Neural progenitor cell (in vitro differentiated cells): ENCODE data around the gene MRPL19. TPM values are rescaled to one million over a fixed set of nuclear protein-coding genes. Genes with fewer than 3 reads are reported as not detected.

Experiments used
- DNase-seq: peaks from one replicate; pipeline ENCODE4 v3.0.0-alpha.2; 2016; ENCODE audit warnings: low spot score
- H2AFZ ChIP-seq: fragments of 200-600 bp; sonication (generic); replicated peaks from 2 replicates; pipeline ENCODE4 v1.6.1; 2016; ENCODE audit warnings: antibody characterized with exemption
- H3F3A ChIP-seq: fragments of 200-600 bp; sonication (generic); 2 replicates; pipeline ENCODE4 v1.6.1; 2016; ENCODE audit warnings: antibody characterized with exemption, low read depth
- H3K27ac ChIP-seq: fragments of 200-600 bp; sonication (generic); 2 replicates; pipeline ENCODE4 v1.5.1; 2016; ENCODE audit warnings: mild to moderate bottlenecking
- H3K27me3 ChIP-seq: fragments of 200-600 bp; sonication (generic); 2 replicates; pipeline ENCODE4 v1.6.1; 2016; ENCODE audit warnings: mild to moderate bottlenecking, moderate library complexity
- H3K36me3 ChIP-seq: fragments of 200-600 bp; sonication (generic); 2 replicates; pipeline ENCODE4 v1.5.1; 2016
- H3K4me1 ChIP-seq: fragments of 200-600 bp; sonication (generic); 2 replicates; pipeline ENCODE4 v1.6.1; 2016; ENCODE audit warnings: mixed run types
- H3K4me2 ChIP-seq: fragments of 200-600 bp; sonication (generic); 2 replicates; pipeline ENCODE4 v1.6.1; 2016
- H3K4me3 ChIP-seq: fragments of 200-600 bp; sonication (generic); 2 replicates; pipeline ENCODE4 v1.5.1; 2016
- H3K79me2 ChIP-seq: fragments of 200-600 bp; sonication (generic); 2 replicates; pipeline ENCODE4 v1.6.1; 2016; ENCODE audit warnings: low read depth
- H3K9ac ChIP-seq: fragments of 200-600 bp; sonication (generic); 2 replicates; pipeline ENCODE4 v1.6.1; 2016
- H3K9me3 ChIP-seq: fragments of 200-600 bp; sonication (generic); 2 replicates; pipeline ENCODE4 v1.5.1; 2016; ENCODE audit warnings: low read depth
- H4K20me1 ChIP-seq: fragments of 200-600 bp; sonication (generic); 2 replicates; pipeline ENCODE4 v1.6.1; 2016; ENCODE audit warnings: low read depth
- H3K27ac Mint-ChIP-seq: 3 replicates; pipeline ENCODE4 v1.8.0; 2021; ENCODE audit warnings: mixed read lengths
- H3K27me3 Mint-ChIP-seq: 2 replicates; pipeline ENCODE4 v1.8.0; 2022; ENCODE audit warnings: low read depth, mild to moderate bottlenecking, inconsistent platforms, moderate library complexity, mixed read lengths; ENCODE audit not compliant: insufficient read depth
- H3K36me3 Mint-ChIP-seq: 3 replicates; pipeline ENCODE4 v1.8.0; 2021; ENCODE audit warnings: mixed read lengths
- H3K4me1 Mint-ChIP-seq: 3 replicates; pipeline ENCODE4 v1.8.0; 2021; ENCODE audit warnings: mixed read lengths
- H3K4me3 Mint-ChIP-seq: 3 replicates; pipeline ENCODE4 v1.8.0; 2021; ENCODE audit warnings: mild to moderate bottlenecking, moderate library complexity, mixed read lengths
- H3K9me3 Mint-ChIP-seq: 3 replicates; pipeline ENCODE4 v1.8.0; 2020; ENCODE audit warnings: mixed read lengths
- EZH2 ChIP-seq: fragments of 200-600 bp; sonication (generic); IDR thresholded peaks from 2 replicates; pipeline ENCODE4 v1.6.1; 2017; ENCODE audit warnings: antibody characterized with exemption, mild to moderate bottlenecking, moderate library complexity
- EZH2phosphoT487 ChIP-seq: fragments of 200-600 bp; sonication (generic); IDR thresholded peaks from 2 replicates; pipeline ENCODE4 v1.6.1; 2017; ENCODE audit warnings: antibody characterized with exemption
- total RNA-seq: library from RNA; depleted of rRNA; stranded (reverse); fragments of >200 nt; gene quantifications from 2 replicates; pipeline ENCODE4 v1.2.3, GENCODE V29; 2015; ENCODE audit warnings: low replicate concordance
- TF ChIP-seq, protein P1 (sequence below): fragments of 200-600 bp; sonication (generic); IDR thresholded peaks from 2 replicates; pipeline ENCODE4 v1.5.1; 2017; ENCODE audit warnings: antibody characterized with exemption, mild to moderate bottlenecking

The MRPL19 gene
- total RNA-seq, 1 donor from 2014 or later: 80.4 TPM

DNA sequence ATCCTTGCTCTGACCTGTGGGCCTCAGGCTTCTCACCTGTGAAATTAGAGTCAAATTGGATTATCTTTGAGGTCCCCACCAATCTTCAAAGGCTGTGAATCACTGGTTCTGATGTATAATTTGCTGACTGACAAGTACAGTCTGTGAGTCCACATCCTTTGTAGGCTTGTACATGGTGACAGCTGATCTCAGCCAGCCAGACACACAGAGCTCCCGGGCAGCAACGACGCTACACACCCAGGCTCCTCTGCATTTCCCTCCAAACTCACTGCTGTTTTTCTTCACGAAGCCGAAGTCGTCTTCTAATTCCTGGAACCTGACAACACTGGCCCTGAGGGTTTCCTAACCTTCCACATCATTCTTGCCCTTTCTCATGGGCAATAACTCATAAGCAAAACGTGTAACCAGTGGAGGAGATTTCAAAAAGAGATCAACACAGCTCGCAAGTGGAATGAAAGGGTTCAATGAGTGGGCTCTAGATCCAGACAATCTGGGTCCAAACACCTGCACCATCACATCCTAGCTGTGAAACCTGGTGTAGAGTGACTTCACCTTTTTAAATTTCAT, 47.9 kb upstream of the MRPL19 start:
- Histone ChIP-seq H3K36me3 (no peaks in the 10 kb centered on the region), H3K4me1 (no peaks in the 10 kb centered on the region)
- peaks cover 2% of the 10 kb centered on the region for H3K36me3 Mint-ChIP-seq

DNA sequence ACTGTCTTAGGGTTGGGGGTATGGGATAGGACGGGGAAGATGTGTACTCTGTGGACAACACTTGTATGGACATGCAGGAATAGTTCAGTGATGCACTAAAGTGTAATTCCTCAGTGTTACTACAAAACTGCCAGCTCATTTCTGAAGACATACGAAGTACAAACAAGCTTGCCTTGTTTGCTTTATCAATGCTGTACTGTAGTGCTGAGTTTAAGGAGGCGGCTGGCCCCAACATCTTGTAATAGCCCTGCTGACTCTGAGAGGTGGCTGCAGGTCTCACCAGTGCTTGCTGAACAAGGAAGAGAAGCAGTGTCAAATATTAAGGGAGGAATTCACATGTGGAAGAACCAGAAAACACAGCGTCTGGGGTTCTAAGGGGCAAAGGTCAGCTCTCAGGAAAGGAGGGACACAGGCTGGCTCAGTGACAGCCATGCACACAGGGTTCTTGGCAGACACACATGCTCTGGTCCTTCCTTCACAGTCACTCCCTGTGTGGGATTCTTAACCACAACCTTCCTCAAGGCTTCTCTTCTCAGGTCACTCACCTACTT, 46.0 kb upstream of the MRPL19 start:
- Histone ChIP-seq H2AFZ (no peak overlapping the region), H3K4me2 (no peak overlapping the region), H3K27me3 (no peaks in the 10 kb centered on the region), H3K36me3 (no peaks in the 10 kb centered on the region), H3K79me2 (no peaks in the 10 kb centered on the region), H3F3A (no peaks in the 10 kb centered on the region), H3K27ac (no peak overlapping the region), H3K9me3 (no peaks in the 10 kb centered on the region), H3K9ac (no peak overlapping the region), H3K4me3 (no peak overlapping the region), H4K20me1 (no peaks in the 10 kb centered on the region), H3K4me1 (no peaks in the 10 kb centered on the region)
- Mint-ChIP-seq H3K27me3 (peaks cover 14% of the 10 kb centered on the region), H3K36me3 (peaks cover 2% of the 10 kb centered on the region), H3K27ac (no peak overlapping the region), H3K9me3 (peaks cover 14% of the 10 kb centered on the region), H3K4me3 (no peak overlapping the region), H3K4me1 (peaks cover 20% of the 10 kb centered on the region)
- TF ChIP-seq EZH2 (no peak), EZH2phosphoT487 (no peak)
- TF ChIP-seq, protein P1, sequence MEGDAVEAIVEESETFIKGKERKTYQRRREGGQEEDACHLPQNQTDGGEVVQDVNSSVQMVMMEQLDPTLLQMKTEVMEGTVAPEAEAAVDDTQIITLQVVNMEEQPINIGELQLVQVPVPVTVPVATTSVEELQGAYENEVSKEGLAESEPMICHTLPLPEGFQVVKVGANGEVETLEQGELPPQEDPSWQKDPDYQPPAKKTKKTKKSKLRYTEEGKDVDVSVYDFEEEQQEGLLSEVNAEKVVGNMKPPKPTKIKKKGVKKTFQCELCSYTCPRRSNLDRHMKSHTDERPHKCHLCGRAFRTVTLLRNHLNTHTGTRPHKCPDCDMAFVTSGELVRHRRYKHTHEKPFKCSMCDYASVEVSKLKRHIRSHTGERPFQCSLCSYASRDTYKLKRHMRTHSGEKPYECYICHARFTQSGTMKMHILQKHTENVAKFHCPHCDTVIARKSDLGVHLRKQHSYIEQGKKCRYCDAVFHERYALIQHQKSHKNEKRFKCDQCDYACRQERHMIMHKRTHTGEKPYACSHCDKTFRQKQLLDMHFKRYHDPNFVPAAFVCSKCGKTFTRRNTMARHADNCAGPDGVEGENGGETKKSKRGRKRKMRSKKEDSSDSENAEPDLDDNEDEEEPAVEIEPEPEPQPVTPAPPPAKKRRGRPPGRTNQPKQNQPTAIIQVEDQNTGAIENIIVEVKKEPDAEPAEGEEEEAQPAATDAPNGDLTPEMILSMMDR: no peak
- DNase-seq: no peak

More for the DNA sequence above, 47.9 kb upstream of the MRPL19 start:
- no peaks in the 10 kb centered on the region for H3K9me3 ChIP-seq
- H3K27me3 ChIP-seq: no peaks in the 10 kb centered on the region
- H3K9ac ChIP-seq: no peak overlapping the region
- no peak overlapping the region for H3K27ac ChIP-seq
- H3K4me3 ChIP-seq: no peak overlapping the region
- H3F3A ChIP-seq: no peaks in the 10 kb centered on the region
- Mint-ChIP-seq H3K27ac (no peak overlapping the region), H3K9me3 (peaks cover 12% of the 10 kb centered on the region), H3K4me3 (no peak overlapping the region), H3K4me1 (peaks cover 16% of the 10 kb centered on the region), H3K27me3 (peaks cover 9% of the 10 kb centered on the region)
- no peak overlapping the region for H3K4me2 ChIP-seq
- H3K79me2 ChIP-seq: no peaks in the 10 kb centered on the region
- no peak overlapping the region for H2AFZ ChIP-seq
- no peak for TF ChIP-seq EZH2phosphoT487
- TF ChIP-seq, protein P1: no peak
- no peak for TF ChIP-seq EZH2
- DNase-seq: no peak
- H4K20me1 ChIP-seq: no peaks in the 10 kb centered on the region

DNA sequence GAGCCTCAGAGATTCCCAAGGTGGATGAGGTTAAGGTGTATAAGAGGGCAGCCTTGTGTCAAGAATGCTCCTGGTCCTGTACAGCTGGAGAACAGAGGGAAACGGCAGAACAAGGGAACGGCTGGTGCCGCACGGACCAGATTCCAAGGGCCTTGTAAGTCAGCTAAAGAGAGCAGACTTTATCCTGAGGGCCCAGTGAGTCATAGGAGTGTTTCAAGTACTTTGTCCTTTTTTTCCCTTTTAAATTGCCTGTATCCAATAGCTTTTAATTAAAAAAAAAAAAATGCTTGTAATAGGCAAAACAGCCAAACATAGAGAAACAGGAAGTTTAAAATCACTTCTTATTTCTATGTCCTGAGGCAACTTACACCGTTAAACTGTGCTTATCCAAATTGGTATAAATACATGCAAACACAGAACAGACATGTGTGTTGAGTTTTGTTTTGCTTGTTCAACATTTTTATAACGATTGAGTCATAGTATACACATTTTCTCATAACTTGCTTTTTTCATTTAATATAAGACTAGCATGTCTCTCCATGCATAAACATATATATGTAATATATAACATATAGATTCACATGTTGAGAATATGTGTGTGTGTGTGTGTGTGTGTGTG, 43.8 kb upstream of the MRPL19 start:
- TF ChIP-seq EZH2: no peak
- no peak for TF ChIP-seq EZH2phosphoT487
- TF ChIP-seq, protein P1: no peak
- Histone ChIP-seq H3K9ac (no peak overlapping the region), H3F3A (no peaks in the 10 kb centered on the region), H3K27me3 (no peaks in the 10 kb centered on the region), H3K79me2 (no peaks in the 10 kb centered on the region), H3K4me3 (no peak overlapping the region), H2AFZ (no peak overlapping the region), H3K4me1 (peaks cover 3% of the 10 kb centered on the region), H4K20me1 (no peaks in the 10 kb centered on the region), H3K9me3 (no peaks in the 10 kb centered on the region), H3K27ac (no peak overlapping the region), H3K4me2 (no peak overlapping the region), H3K36me3 (no peaks in the 10 kb centered on the region)
- DNase-seq: no peak
- Mint-ChIP-seq H3K4me1 (peaks cover 42% of the 10 kb centered on the region), H3K4me3 (no peak overlapping the region), H3K36me3 (peaks cover 2% of the 10 kb centered on the region), H3K27ac (no peak overlapping the region), H3K27me3 (peaks cover 17% of the 10 kb centered on the region), H3K9me3 (peaks cover 12% of the 10 kb centered on the region)
